H1 (cell line): ENCODE data around the gene MAP2K5. TPM values are rescaled to one million over a fixed set of nuclear protein-coding genes. Genes with fewer than 3 reads are reported as not detected.

Experiments used
- CTCF ChIA-PET: fragments of 300-600 bp; sonication (Branson Sonifier 250); formaldehyde crosslinking; loops from one replicate; lab custom pipeline; 2021; ENCODE audit not compliant: partially characterized antibody; lab: Charles Lee
- POLR2A ChIA-PET: fragments of 300-600 bp; sonication (Branson Sonifier 250); formaldehyde crosslinking; loops from one replicate; lab custom pipeline; 2021; ENCODE audit warnings: inconsistent platforms; ENCODE audit not compliant: partially characterized antibody; lab: Charles Lee
- DNase-seq, 2 experiments: peaks; one replicate each; pipeline versions ENCODE4 v3.0.0 to v3.0.0-alpha.2; 2010 to 2022; ENCODE audit warnings: low spot score in 2 of 2, low read depth in 1 of 2, mixed read lengths in 1 of 2
- FAIRE-seq: peaks from 2 replicates; lab custom pipeline; 2011; peaks lifted over from hg19 to GRCh38; lab: Jason Lieb, UNC
- H2AFZ ChIP-seq: 2 replicates; pipeline ENCODE4 v1.8.1; 2012; ENCODE audit warnings: low read length, inconsistent platforms
- H2AK5ac ChIP-seq: 2 replicates; pipeline ENCODE4 v1.6.1; 2013; ENCODE audit warnings: low read depth, low read length
- H2BK120ac ChIP-seq: replicated peaks from 2 replicates; pipeline ENCODE3; 2013; ENCODE audit warnings: low read depth, low read length, inconsistent platforms
- H2BK12ac ChIP-seq: 2 replicates; pipeline ENCODE4 v1.6.1; 2013; ENCODE audit warnings: low read depth, low read length
- H2BK15ac ChIP-seq: 2 replicates; pipeline ENCODE4 v1.6.1; 2013; ENCODE audit warnings: low read length
- H2BK20ac ChIP-seq: 2 replicates; pipeline ENCODE4 v1.6.1; 2013; ENCODE audit warnings: low read length
- H2BK5ac ChIP-seq: 2 replicates; pipeline ENCODE4 v1.6.1; 2013; ENCODE audit warnings: low read depth, low read length
- H3K14ac ChIP-seq: 2 replicates; pipeline ENCODE4 v1.6.1; 2013; ENCODE audit warnings: inconsistent platforms; ENCODE audit not compliant: insufficient read length
- H3K18ac ChIP-seq: 2 replicates; pipeline ENCODE4 v1.6.1; 2013; ENCODE audit warnings: low read length; ENCODE audit errors: extremely low read depth
- H3K23ac ChIP-seq: 2 replicates; pipeline ENCODE4 v1.6.1; 2013; ENCODE audit warnings: inconsistent platforms; ENCODE audit not compliant: insufficient read length
- H3K23me2 ChIP-seq: 2 replicates; pipeline ENCODE4 v1.6.1; 2013; ENCODE audit warnings: low read depth, low read length
- H3K27ac ChIP-seq: 2 replicates; pipeline ENCODE4 v1.6.1; 2011; ENCODE audit warnings: low read depth, low read length, inconsistent platforms
- H3K27me3 ChIP-seq, 4 experiments: replicated peaks in 1 of 4; 1 replicate in 1 of 4; 2 replicates in 3 of 4; pipeline versions ENCODE4 v1.6.1 to v1.8.1; 2011 to 2013; ENCODE audit warnings: low read length in 3 of 4, mild to moderate bottlenecking in 3 of 4, inconsistent platforms in 2 of 4, mixed read lengths in 2 of 4, moderate library complexity in 1 of 4; ENCODE audit not compliant: control insufficient read depth in 3 of 4, insufficient read depth in 3 of 4; ENCODE audit errors: extremely low read depth in 1 of 4
- H3K36me3 ChIP-seq, 4 experiments: 2 replicates each; pipeline versions ENCODE4 v1.6.1 to v1.8.1; 2011 to 2013; ENCODE audit warnings: mild to moderate bottlenecking in 4 of 4, low read length in 3 of 4, moderate library complexity in 2 of 4, control low read depth in 1 of 4, inconsistent platforms in 1 of 4; ENCODE audit not compliant: insufficient read depth in 4 of 4, control insufficient read depth in 2 of 4
- H3K4ac ChIP-seq: replicated peaks from 2 replicates; pipeline ENCODE3; 2013; ENCODE audit warnings: low read length, low read depth, mixed read lengths, inconsistent platforms; ENCODE audit not compliant: insufficient read length
- H3K4me1 ChIP-seq, 4 experiments: replicated peaks in 1 of 4; 1 replicate in 1 of 4; 2 replicates in 3 of 4; pipeline versions ENCODE4 v1.6.1 to v1.8.1; 2011 to 2013; ENCODE audit warnings: low read length in 3 of 4, inconsistent platforms in 2 of 4, mixed read lengths in 1 of 4; ENCODE audit not compliant: insufficient read depth in 4 of 4, control insufficient read depth in 3 of 4
- H3K4me2 ChIP-seq, 2 experiments: 2 replicates each; pipeline versions ENCODE4 v1.6.1 to v1.8.1; 2011 to 2013; ENCODE audit warnings: low read depth in 2 of 2, low read length in 2 of 2, control low read depth in 1 of 2, inconsistent platforms in 1 of 2, mild to moderate bottlenecking in 1 of 2; ENCODE audit not compliant: insufficient read depth in 1 of 2
- H3K4me3 ChIP-seq, 4 experiments: fragments of 200-600, 300-600 bp in 1 of 4; sonication (generic), shearing (Covaris generic), sonication (Bioruptor Twin) in 1 of 4; 2 replicates each; pipeline versions ENCODE4 v1.5.1 to v1.8.1; 2011 to 2016; ENCODE audit warnings: low read length in 4 of 4, low read depth in 3 of 4, control low read depth in 2 of 4, inconsistent platforms in 2 of 4, mild to moderate bottlenecking in 2 of 4, mixed read lengths in 1 of 4, moderate library complexity in 1 of 4; ENCODE audit not compliant: insufficient read depth in 2 of 4; ENCODE audit errors: extremely low read depth in 1 of 4
- H3K56ac ChIP-seq: replicated peaks from 2 replicates; pipeline ENCODE3; 2013; ENCODE audit warnings: low read depth, mild to moderate bottlenecking, mixed read lengths, low read length, inconsistent platforms; ENCODE audit not compliant: insufficient read length
- H3K79me1 ChIP-seq: 2 replicates; pipeline ENCODE4 v1.6.1; 2013; ENCODE audit warnings: low read depth, low read length, control low read depth
- H3K79me2 ChIP-seq, 2 experiments: 2 replicates each; pipeline versions ENCODE4 v1.6.1 to v1.8.1; 2012 to 2013; ENCODE audit warnings: low read length in 2 of 2, mild to moderate bottlenecking in 2 of 2, inconsistent platforms in 1 of 2; ENCODE audit not compliant: insufficient read depth in 2 of 2, control insufficient read depth in 1 of 2
- H3K9ac ChIP-seq, 4 experiments: replicated peaks in 1 of 4; 1 replicate in 1 of 4; 2 replicates in 3 of 4; pipeline versions ENCODE4 v1.6.1 to v1.8.1; 2011 to 2013; ENCODE audit warnings: low read depth in 3 of 4, low read length in 3 of 4, control low read depth in 2 of 4, mild to moderate bottlenecking in 2 of 4, moderate library complexity in 2 of 4, inconsistent platforms in 1 of 4; ENCODE audit errors: extremely low read depth in 1 of 4
- H3K9me3 ChIP-seq, 2 experiments: 2 replicates each; pipeline versions ENCODE4 v1.6.1 to v1.8.1; 2012 to 2013; ENCODE audit warnings: mild to moderate bottlenecking in 2 of 2, moderate library complexity in 2 of 2, control low read depth in 1 of 2, inconsistent platforms in 1 of 2, low read depth in 1 of 2, low read length in 1 of 2, mixed read lengths in 1 of 2; ENCODE audit not compliant: insufficient read depth in 2 of 2
- H4K20me1 ChIP-seq, 2 experiments: replicated peaks in 1 of 2; 2 replicates each; pipeline versions ENCODE3 to v1.8.1; 2011 to 2013; ENCODE audit warnings: inconsistent platforms in 2 of 2, low read length in 2 of 2, mild to moderate bottlenecking in 1 of 2; ENCODE audit not compliant: insufficient read depth in 2 of 2, control insufficient read depth in 1 of 2
- H4K5ac ChIP-seq: 2 replicates; pipeline ENCODE4 v1.6.1; 2013; ENCODE audit warnings: low read length, low read depth, mixed read lengths, inconsistent platforms; ENCODE audit not compliant: insufficient read length
- H4K8ac ChIP-seq: 2 replicates; pipeline ENCODE4 v1.8.0; 2013; ENCODE audit warnings: mild to moderate bottlenecking, moderate library complexity, low read length, inconsistent platforms; ENCODE audit not compliant: insufficient read depth; ENCODE audit errors: extremely low read depth
- H4K91ac ChIP-seq: replicated peaks from 2 replicates; pipeline ENCODE3; 2013; ENCODE audit warnings: low read length, mixed read lengths, inconsistent platforms; ENCODE audit not compliant: insufficient read length
- ASH2L ChIP-seq: fragments of 200-600, 300-600 bp; sonication (generic); IDR thresholded peaks from one replicate; pipeline ENCODE4 v1.7.1; 2017; ENCODE audit warnings: low read length
- EP300 ChIP-seq, 2 experiments: IDR thresholded peaks; 1 replicate in 1 of 2; 2 replicates in 1 of 2; pipeline ENCODE4 v1.6.1; 2011 to 2012; ENCODE audit warnings: low read depth in 2 of 2, low read length in 2 of 2, mild to moderate bottlenecking in 2 of 2, borderline replicate concordance in 1 of 2, inconsistent platforms in 1 of 2, moderate library complexity in 1 of 2
- KDM5A ChIP-seq: fragments of 200-600 bp; IDR thresholded peaks from 2 replicates; pipeline ENCODE4 v1.7.1; 2012; ENCODE audit warnings: mild to moderate bottlenecking, low read length, inconsistent platforms, mixed read lengths
- RAD21 ChIP-seq, 2 experiments: IDR thresholded peaks in 1 of 2; conservative IDR thresholded peaks in 1 of 2; 2 replicates each; pipeline ENCODE4 v1.6.1; 2011; ENCODE audit warnings: low read depth in 2 of 2, low read length in 2 of 2, improper control_type of control experiment in 1 of 2, inconsistent platforms in 1 of 2, mild to moderate bottlenecking in 1 of 2, moderate library complexity in 1 of 2
- SP4 ChIP-seq: IDR thresholded peaks from 2 replicates; pipeline ENCODE4 v1.6.1; 2012; ENCODE audit warnings: low read length, inconsistent platforms
- WGBS, 2 experiments: shearing (Covaris generic) in 1 of 2; methylation state at CpG; one replicate each; pipeline versions ENCODE4 v1.1.6 to v1.1.7; 2013 to 2015; ENCODE audit warnings: low lambda C conversion rate in 2 of 2, mixed read lengths in 2 of 2, inconsistent platforms in 1 of 2, low coverage in 1 of 2, missing lambda C conversion rate in 1 of 2; ENCODE audit not compliant: insufficient replicate concordance in 2 of 2, insufficient coverage in 1 of 2, insufficient read length in 1 of 2; ENCODE audit errors: extremely low coverage in 1 of 2, missing lambda C conversion rate in 1 of 2; 5-methylcytosine and 5-hydroxymethylcytosine counted together
- polyA plus RNA-seq, 7 experiments: library from polyadenylated mRNA; depleted of rRNA in 3 of 7; stranded (reverse) in 5 of 7; unstranded in 2 of 7; fragments of >200 nt in 5 of 7; fragments of 200-250 nt in 2 of 7; gene quantifications; 1 replicate in 5 of 7; 2 replicates in 1 of 7; 4 replicates in 1 of 7; pipeline versions ENCODE4 v1.2.1 to v1.2.3, GENCODE V29; 2011 to 2013; ENCODE audit warnings: missing spikeins in 2 of 7, mixed read lengths in 2 of 7
- total RNA-seq: library from RNA; stranded (reverse); fragmentation: NEBNext Ultra II Directional; extraction: Animal tissue kit (Norgen Biotek cat#: 25700); gene quantifications from 2 replicates; pipeline ENCODE4 v1.2.1, GENCODE V29; 2021

Gene MAP2K5
- total and polyA plus RNA-seq, 2 of the 8 experiments (the other 6 are each of a cell fraction or from before 2014, with no cell fraction given), result 4.4 to 15.8 TPM

GRCh38 chr15:67533873-67534272 lies 8.6 kb upstream of the MAP2K5 start:
- H3K4me2 ChIP-seq, result no peak overlapping the region
- no peak overlapping the region for H4K5ac ChIP-seq
- no peak overlapping the region for H3K56ac ChIP-seq
- H3K18ac ChIP-seq, result no peak overlapping the region
- H3K27ac ChIP-seq, result no peak overlapping the region
- CTCF ChIA-PET, result no interaction called here
- no peak overlapping the region for H2BK5ac ChIP-seq
- no peak overlapping the region for H3K4ac ChIP-seq
- WGBS, 2 experiments, result 82% methylated on average over 1 of the region's 1 CpG; no CpG with 5 or more reads in 1 of the 2 experiments
- no peak overlapping the region for H3K23ac ChIP-seq
- H4K8ac ChIP-seq, result no peak overlapping the region
- no peaks in the 10 kb centered on the region for H3K79me2 ChIP-seq
- TF ChIP-seq EP300 (IDR thresholded peaks at IDR 0.05; ENCODE audit: borderline replicate concordance in 1 of 2, low read depth in 2 of 2, low read length in 2 of 2), result no peak
- TF ChIP-seq SP4, result no peak
- no peak for TF ChIP-seq RAD21 (IDR thresholded peaks at IDR 0.05 in 1 of 2, conservative IDR thresholded peaks at IDR 0.05 in 1 of 2; ENCODE audit: low read depth in 2 of 2, low read length in 2 of 2)
- no peak for TF ChIP-seq ASH2L
- no peak for TF ChIP-seq KDM5A
- TF ChIP-seq, all 59 proteins: peak for 0
- Histone ChIP-seq H3K4me1 (no peaks in the 10 kb centered on the region), H4K20me1 (no peaks in the 10 kb centered on the region), H3K27me3 (no peaks in the 10 kb centered on the region), H2BK20ac (no peak overlapping the region), H2BK12ac (no peak overlapping the region), H2BK120ac (no peak overlapping the region), H4K91ac (no peak overlapping the region), H3K23me2 (no peaks in the 10 kb centered on the region), H2AFZ (no peak overlapping the region), H3K14ac (no peak overlapping the region), H2BK15ac (no peak overlapping the region), H2AK5ac (no peak overlapping the region), H3K36me3 (no peaks in the 10 kb centered on the region), H3K79me1 (no peaks in the 10 kb centered on the region), H3K4me3 (no peak overlapping the region), H3K9ac (no peak overlapping the region), H3K9me3 (no peaks in the 10 kb centered on the region)
- no peak for FAIRE-seq
- no peak for DNase-seq
- POLR2A ChIA-PET, result interaction anchor here (1.1 kb wide), 1 partner anchor 22 kb away, joined by 3 read pairs; no protein-coding TSS in a partner anchor
